Breast epithelium (tissue), 4 donors: ENCODE results near the gene CALHM6. TPM values are rescaled to one million over a fixed set of nuclear protein-coding genes. Genes with fewer than 3 reads are reported as not detected.
A peak's percentile ranks its signal among the peaks of the same experiment; 100 is the strongest.

Experiments
- DNase-seq, 2 donors: peaks; one replicate each; pipeline ENCODE4 v3.0.0-alpha.2; 2019; ENCODE audit warnings: low spot score in 2 of 2
- H3K27ac ChIP-seq, 2 donors: fragments of 200-600 bp; sonication (generic) in 1 of 2; one replicate each; pipeline ENCODE4 v1.5.1; 2016 to 2019; ENCODE audit warnings: mild to moderate bottlenecking in 1 of 2
- H3K27me3 ChIP-seq, 2 donors: fragments of 200-600 bp; sonication (generic) in 1 of 2; one replicate each; pipeline versions ENCODE4 v1.5.1 to v1.6.0; 2017 to 2019; ENCODE audit warnings: control low read depth in 1 of 2, mild to moderate bottlenecking in 1 of 2
- H3K36me3 ChIP-seq: fragments of 200-600 bp; one replicate; pipeline ENCODE4 v1.5.1; 2019
- H3K4me1 ChIP-seq, 2 donors: fragments of 200-600 bp; sonication (generic); one replicate each; pipeline ENCODE4 v1.5.1; 2016 to 2019; ENCODE audit warnings: control low read depth in 1 of 2
- H3K4me3 ChIP-seq, 3 donors: fragments of 200-600 bp; sonication (generic); 1 replicate in 2 of 3; 2 replicates in 1 of 3; pipeline ENCODE4 v1.5.1; 2016 to 2019; ENCODE audit warnings: mild to moderate bottlenecking in 3 of 3, moderate library complexity in 2 of 3
- H3K9me3 ChIP-seq, 2 donors: fragments of 200-600 bp; sonication (generic) in 1 of 2; one replicate each; pipeline ENCODE4 v1.5.1; 2016 to 2019; ENCODE audit warnings: control low read depth in 1 of 2
- POLR2A ChIP-seq: fragments of 450-650 bp; IDR thresholded peaks from one replicate; pipeline ENCODE4 v1.6.1; 2016; ENCODE audit warnings: antibody characterized with exemption, mild to moderate bottlenecking, moderate library complexity
- POLR2AphosphoS5 ChIP-seq, 3 donors: sonication (generic); formaldehyde crosslinking; IDR thresholded peaks; one replicate each; pipeline ENCODE4 v1.6.1; 2017; ENCODE audit warnings: antibody characterized with exemption in 3 of 3
- intact Hi-C: fragments of 100-400 bp; cut with DNase I; formaldehyde crosslinking; loops from one replicate; pipeline ENCODE4 v1.15.1; 2023; ENCODE audit warnings: low total_unique reads
- total RNA-seq, 3 donors: library from RNA; depleted of rRNA; stranded (reverse); fragments of >200 nt; gene quantifications; one replicate each; pipeline ENCODE4 v1.1.0, GENCODE V29; 2016
- TF ChIP-seq, protein P1 (sequence below), 3 donors: fragments of 450-650 bp; IDR thresholded peaks; one replicate each; pipeline ENCODE4 v1.5.1; 2016 to 2017; ENCODE audit warnings: antibody characterized with exemption in 3 of 3, mild to moderate bottlenecking in 3 of 3, moderate library complexity in 3 of 3

CALHM6 gene
- total RNA-seq, 3 donors from 2014 or later, result 2.3 to 9.1 (median 8.3) TPM

DNA sequence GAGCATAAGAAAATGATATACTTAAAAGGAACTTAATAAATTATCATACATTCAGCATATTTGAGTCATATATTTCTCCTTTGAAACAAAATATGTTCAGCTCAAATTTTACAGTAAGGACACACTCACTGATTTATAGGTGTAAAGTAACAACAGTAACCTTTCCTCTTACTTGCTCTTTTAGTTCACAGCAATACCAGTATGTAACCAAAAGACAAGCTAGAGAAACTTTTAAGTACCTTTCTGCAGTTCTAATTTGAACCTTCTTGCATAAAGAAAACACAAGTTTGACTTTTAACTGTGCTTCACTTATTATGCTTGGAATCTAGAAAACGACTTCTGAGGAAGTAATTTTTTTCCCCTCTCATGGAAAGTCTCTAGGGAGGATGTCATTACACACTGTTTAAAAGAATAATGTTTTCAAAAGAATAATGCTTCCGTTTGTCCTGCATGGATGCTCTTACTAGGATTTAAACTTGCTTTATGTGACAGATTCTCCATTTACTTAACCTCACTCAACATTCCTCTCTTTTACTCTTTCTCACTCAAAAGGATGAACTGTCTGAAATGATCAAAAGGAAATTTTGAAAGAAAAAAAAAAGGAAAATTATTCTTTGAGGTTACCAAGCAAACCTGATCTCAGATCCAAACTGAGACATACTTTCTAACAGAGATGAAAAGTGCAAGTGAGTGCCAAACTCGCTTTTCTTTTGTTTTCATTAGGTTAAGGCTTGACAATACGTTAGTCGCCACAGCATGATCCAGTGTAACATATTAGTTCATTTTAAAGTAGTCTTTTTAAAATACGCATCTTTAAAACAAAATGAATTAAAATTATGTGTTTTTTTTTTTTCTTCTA lies 22.4 kb upstream of the CALHM6 start:
- TF ChIP-seq POLR2A, result no peak
- no peak for TF ChIP-seq POLR2AphosphoS5 (IDR thresholded peaks at IDR 0.05)
- TF ChIP-seq, protein P1, sequence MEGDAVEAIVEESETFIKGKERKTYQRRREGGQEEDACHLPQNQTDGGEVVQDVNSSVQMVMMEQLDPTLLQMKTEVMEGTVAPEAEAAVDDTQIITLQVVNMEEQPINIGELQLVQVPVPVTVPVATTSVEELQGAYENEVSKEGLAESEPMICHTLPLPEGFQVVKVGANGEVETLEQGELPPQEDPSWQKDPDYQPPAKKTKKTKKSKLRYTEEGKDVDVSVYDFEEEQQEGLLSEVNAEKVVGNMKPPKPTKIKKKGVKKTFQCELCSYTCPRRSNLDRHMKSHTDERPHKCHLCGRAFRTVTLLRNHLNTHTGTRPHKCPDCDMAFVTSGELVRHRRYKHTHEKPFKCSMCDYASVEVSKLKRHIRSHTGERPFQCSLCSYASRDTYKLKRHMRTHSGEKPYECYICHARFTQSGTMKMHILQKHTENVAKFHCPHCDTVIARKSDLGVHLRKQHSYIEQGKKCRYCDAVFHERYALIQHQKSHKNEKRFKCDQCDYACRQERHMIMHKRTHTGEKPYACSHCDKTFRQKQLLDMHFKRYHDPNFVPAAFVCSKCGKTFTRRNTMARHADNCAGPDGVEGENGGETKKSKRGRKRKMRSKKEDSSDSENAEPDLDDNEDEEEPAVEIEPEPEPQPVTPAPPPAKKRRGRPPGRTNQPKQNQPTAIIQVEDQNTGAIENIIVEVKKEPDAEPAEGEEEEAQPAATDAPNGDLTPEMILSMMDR (IDR thresholded peaks at IDR 0.05), result no peak

DNA sequence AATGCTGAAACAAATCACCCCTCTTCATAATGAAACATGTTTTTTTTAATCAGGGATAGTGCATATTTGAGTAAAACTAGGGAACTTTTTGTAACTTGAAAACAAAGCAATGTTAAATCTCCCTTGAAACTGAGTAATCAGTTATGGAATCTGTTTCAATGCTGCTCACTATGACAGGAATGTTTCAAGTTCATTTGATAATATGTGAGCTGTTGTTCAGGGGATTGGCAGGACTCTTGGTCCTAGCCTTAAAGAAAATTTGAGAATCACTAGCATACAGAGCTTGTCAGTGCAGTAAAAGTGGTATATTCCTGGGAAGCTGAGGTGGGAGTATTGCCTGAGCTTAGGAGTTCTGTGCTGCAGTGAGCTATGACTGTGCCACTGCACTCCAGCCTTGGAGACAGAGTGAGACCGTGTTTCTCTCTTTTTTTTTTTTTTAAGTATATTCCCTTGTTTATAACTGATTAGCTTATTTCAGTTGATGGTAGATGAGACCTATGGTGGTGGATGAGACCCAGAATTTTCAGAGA lies 21.6 kb upstream of the CALHM6 start:
- Histone ChIP-seq H3K27me3 (no peaks in the 10 kb centered on the region), H3K27ac (no peak overlapping the region)
- intact Hi-C loops, result no loop called here

More for the DNA sequence above, 22.4 kb upstream of the CALHM6 start:
- Histone ChIP-seq H3K9me3 (no peaks in the 10 kb centered on the region), H3K27ac (no peak overlapping the region), H3K4me3 (no peak overlapping the region), H3K27me3 (no peaks in the 10 kb centered on the region), H3K4me1 (no peaks in the 10 kb centered on the region), H3K36me3 (no peaks in the 10 kb centered on the region)
- no peak for DNase-seq
- intact Hi-C loops, result no loop called here

DNA sequence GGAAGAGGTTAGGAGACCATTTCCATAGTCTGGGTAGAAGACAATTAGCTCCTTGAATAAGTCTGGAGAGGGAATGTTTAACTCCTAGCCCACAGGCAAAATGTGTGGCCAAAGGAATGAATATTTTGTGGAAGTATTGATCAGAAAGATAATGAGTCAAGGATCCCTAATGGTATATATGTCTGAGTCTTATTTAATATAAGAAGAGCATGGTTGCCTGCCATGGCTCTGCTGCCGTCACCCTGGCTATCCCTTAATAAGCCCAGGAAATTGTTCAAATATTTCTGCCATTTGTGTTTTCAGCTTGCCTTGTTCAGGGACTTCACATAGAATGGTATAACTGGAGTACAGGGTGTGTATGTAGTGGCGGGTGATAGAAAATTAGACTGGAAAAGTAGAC lies 18.1 kb upstream of the CALHM6 start:
- no peaks in the 10 kb centered on the region for H3K27me3 ChIP-seq
- DNase-seq, result no peak
- peaks cover 0 to 2% of the 10 kb centered on the region in 2 donors for H3K4me1 ChIP-seq
- intact Hi-C loops, result no loop called here
- TF ChIP-seq POLR2AphosphoS5 (IDR thresholded peaks at IDR 0.05) (no peak), POLR2A (no peak)
- TF ChIP-seq, protein P1 (IDR thresholded peaks at IDR 0.05), result no peak
- no peak overlapping the region for H3K4me3 ChIP-seq
- H3K9me3 ChIP-seq, result no peaks in the 10 kb centered on the region
- no peaks in the 10 kb centered on the region for H3K36me3 ChIP-seq
- no peak overlapping the region for H3K27ac ChIP-seq

More for the DNA sequence above, 21.6 kb upstream of the CALHM6 start:
- Histone ChIP-seq H3K4me1 (no peaks in the 10 kb centered on the region), H3K9me3 (no peaks in the 10 kb centered on the region), H3K4me3 (no peak overlapping the region), H3K36me3 (no peaks in the 10 kb centered on the region)
- TF ChIP-seq, protein P1 (IDR thresholded peaks at IDR 0.05), result no peak
- TF ChIP-seq POLR2A (no peak), POLR2AphosphoS5 (IDR thresholded peaks at IDR 0.05) (no peak)
- DNase-seq, result no peak

DNA sequence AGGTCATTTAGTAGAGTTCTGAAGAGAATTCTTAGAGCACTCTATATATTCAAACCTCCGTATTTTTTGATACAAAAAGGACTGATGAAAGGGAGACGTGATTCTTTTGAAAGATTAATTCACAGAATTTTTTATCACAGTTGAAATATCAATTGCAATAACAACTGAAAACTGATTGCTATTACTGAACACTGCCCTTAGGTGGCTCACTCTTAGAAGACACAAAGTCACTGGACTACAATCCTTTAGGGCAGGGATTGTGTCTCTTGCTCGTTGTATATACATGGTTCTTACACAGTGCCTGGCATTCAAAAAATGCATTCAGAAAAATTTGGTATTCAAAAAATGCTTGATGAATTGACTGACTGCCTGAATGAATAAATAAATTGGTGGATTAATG lies 17.1 kb upstream of the CALHM6 start:
- no peaks in the 10 kb centered on the region for H3K9me3 ChIP-seq
- intact Hi-C loops, result no loop called here
- no peak overlapping the region for H3K4me3 ChIP-seq
- no peak for DNase-seq
- TF ChIP-seq, protein P1 (IDR thresholded peaks at IDR 0.05), result peak in 1 of 3 donors; percentile 48
- no peak for TF ChIP-seq POLR2AphosphoS5 (IDR thresholded peaks at IDR 0.05)
- H3K27ac ChIP-seq, result no peak overlapping the region
- no peaks in the 10 kb centered on the region for H3K27me3 ChIP-seq
- H3K36me3 ChIP-seq, result no peaks in the 10 kb centered on the region
- peaks cover 0 to 2% of the 10 kb centered on the region in 2 donors for H3K4me1 ChIP-seq

DNA sequence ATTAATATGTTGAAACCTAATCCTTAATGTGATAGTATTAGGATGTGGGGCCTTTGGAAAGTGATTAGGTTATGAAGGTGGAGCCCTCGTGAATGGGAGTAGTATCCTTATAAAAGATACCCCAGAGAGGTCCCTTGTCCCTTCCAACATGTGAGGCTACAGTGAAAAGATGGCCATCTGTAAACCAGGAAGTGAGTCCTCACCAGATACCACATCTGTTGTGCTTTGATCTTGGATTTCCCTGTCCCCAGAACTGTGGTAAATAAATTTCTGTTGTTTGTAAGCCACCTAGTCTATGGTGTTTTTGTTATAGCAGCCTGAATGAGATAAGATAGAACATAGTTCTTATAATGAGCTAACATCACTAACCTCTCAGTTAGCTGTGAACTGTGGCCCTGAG lies 16.6 kb upstream of the CALHM6 start:
- TF ChIP-seq POLR2A (no peak), POLR2AphosphoS5 (IDR thresholded peaks at IDR 0.05) (no peak)
- TF ChIP-seq, protein P1 (IDR thresholded peaks at IDR 0.05), result no peak
- intact Hi-C loops, result no loop called here
- H3K27ac ChIP-seq, result no peak overlapping the region

More for the DNA sequence above, 16.6 kb upstream of the CALHM6 start:
- Histone ChIP-seq H3K9me3 (no peaks in the 10 kb centered on the region), H3K4me3 (no peak overlapping the region), H3K4me1 (peaks cover 0 to 2% of the 10 kb centered on the region in 2 donors), H3K27me3 (no peaks in the 10 kb centered on the region), H3K36me3 (no peaks in the 10 kb centered on the region)
- no peak for DNase-seq
